ENCODE results near the gene CCL23.

Gene CCL23

GRCh38 chr17:35965272-35965671, 52.5 kb downstream of the CCL23 start:
- no peaks in the 10 kb centered on the region for H3F3A ChIP-seq (ENCODE audit: insufficient read depth, low read length)
- no peak for TF ChIP-seq EZH2 (IDR thresholded peaks at IDR 0.05; ENCODE audit: borderline replicate concordance, low read length)
- TF ChIP-seq CTCF (IDR thresholded peaks at IDR 0.05; ENCODE audit: low read length), result no peak
- H3K9me3 ChIP-seq (ENCODE audit: low read length), result no peaks in the 10 kb centered on the region
- H3K27me3 ChIP-seq (ENCODE audit: insufficient read depth, low read length), result no peaks in the 10 kb centered on the region; the same call in 1 of the 2 replicates
- H3K9ac ChIP-seq (ENCODE audit: low read length), result no peak overlapping the region
- H4K20me1 ChIP-seq (ENCODE audit: insufficient read depth, low read length), result no peaks in the 10 kb centered on the region
- H3K27ac ChIP-seq (ENCODE audit: low read depth, low read length, poor library complexity, severe bottlenecking), result no peak overlapping the region
- H3K79me2 ChIP-seq (ENCODE audit: insufficient read depth, low read length), result no peaks in the 10 kb centered on the region
- no peaks in the 10 kb centered on the region for H3K4me1 ChIP-seq (ENCODE audit: insufficient read depth, low read length, severe bottlenecking)
- no peaks in the 10 kb centered on the region for H3K36me3 ChIP-seq (ENCODE audit: insufficient read depth, low read length)
- H3K4me2 ChIP-seq (ENCODE audit: low read length), result no peak overlapping the region
- H3K4me3 ChIP-seq (ENCODE audit: low read depth, low read length, poor library complexity, severe bottlenecking), result no peak overlapping the region
- no peaks in the 10 kb centered on the region for H3K9me2 ChIP-seq (ENCODE audit: low read depth, low read length)
- H2AFZ ChIP-seq (ENCODE audit: low read length), result no peak overlapping the region

GRCh38 chr17:35963663-35964062, 54.1 kb downstream of the CCL23 start:
- Histone ChIP-seq H3K4me2 (ENCODE audit: low read length) (no peak overlapping the region), H4K20me1 (ENCODE audit: insufficient read depth, low read length) (no peaks in the 10 kb centered on the region), H3K79me2 (ENCODE audit: insufficient read depth, low read length) (no peaks in the 10 kb centered on the region), H2AFZ (ENCODE audit: low read length) (no peak overlapping the region), H3F3A (ENCODE audit: insufficient read depth, low read length) (no peaks in the 10 kb centered on the region), H3K36me3 (ENCODE audit: insufficient read depth, low read length) (no peaks in the 10 kb centered on the region), H3K4me3 (ENCODE audit: low read depth, low read length, poor library complexity, severe bottlenecking) (no peak overlapping the region), H3K9ac (ENCODE audit: low read length) (no peak overlapping the region), H3K4me1 (ENCODE audit: insufficient read depth, low read length, severe bottlenecking) (no peaks in the 10 kb centered on the region), H3K9me2 (ENCODE audit: low read depth, low read length) (no peaks in the 10 kb centered on the region), H3K27me3 (ENCODE audit: insufficient read depth, low read length) (no peaks in the 10 kb centered on the region; the same call in 1 of the 2 replicates), H3K27ac (ENCODE audit: low read depth, low read length, poor library complexity, severe bottlenecking) (no peak overlapping the region), H3K9me3 (ENCODE audit: low read length) (no peaks in the 10 kb centered on the region)
- TF ChIP-seq EZH2 (IDR thresholded peaks at IDR 0.05; ENCODE audit: borderline replicate concordance, low read length), result no peak
- TF ChIP-seq CTCF (IDR thresholded peaks at IDR 0.05; ENCODE audit: low read length), result no peak
